ENCODE data around the gene NDUFAB1.

The NDUFAB1 gene

DNA sequence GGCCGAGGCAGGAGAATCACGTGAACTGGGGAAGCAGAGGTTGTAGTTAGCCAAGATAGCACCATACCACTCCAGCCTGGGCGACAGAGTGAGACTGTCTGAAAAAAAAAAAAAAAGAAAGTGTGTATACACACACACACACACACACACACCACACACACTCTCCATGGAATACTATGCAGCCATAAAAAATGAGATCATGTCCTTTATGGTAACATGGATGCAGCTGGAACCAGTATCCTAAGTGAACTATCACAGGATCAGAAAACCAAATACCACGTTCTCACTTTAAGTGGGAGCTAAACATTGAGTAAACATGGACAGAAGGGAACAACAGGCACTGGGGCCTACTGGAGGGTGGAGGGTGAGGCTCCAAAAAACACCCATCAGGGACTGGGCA is 16.7 kb downstream of the NDUFAB1 start:
- no peak for ATAC-seq
- no peak for TF ChIP-seq TOX (CRISPR knock-in tag; IDR thresholded peaks at IDR 0.05; ENCODE audit: borderline replicate concordance)
- no peak for TF ChIP-seq ZNF70 (CRISPR knock-in tag; IDR thresholded peaks at IDR 0.05)
- TF ChIP-seq ZC3H10 (CRISPR knock-in tag; IDR thresholded peaks at IDR 0.05): no peak
- TF ChIP-seq, protein P1, sequence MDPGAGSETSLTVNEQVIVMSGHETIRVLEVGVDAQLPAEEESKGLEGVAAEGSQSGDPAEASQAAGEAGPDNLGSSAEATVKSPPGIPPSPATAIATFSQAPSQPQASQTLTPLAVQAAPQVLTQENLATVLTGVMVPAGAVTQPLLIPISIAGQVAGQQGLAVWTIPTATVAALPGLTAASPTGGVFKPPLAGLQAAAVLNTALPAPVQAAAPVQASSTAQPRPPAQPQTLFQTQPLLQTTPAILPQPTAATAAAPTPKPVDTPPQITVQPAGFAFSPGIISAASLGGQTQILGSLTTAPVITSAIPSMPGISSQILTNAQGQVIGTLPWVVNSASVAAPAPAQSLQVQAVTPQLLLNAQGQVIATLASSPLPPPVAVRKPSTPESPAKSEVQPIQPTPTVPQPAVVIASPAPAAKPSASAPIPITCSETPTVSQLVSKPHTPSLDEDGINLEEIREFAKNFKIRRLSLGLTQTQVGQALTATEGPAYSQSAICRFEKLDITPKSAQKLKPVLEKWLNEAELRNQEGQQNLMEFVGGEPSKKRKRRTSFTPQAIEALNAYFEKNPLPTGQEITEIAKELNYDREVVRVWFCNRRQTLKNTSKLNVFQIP (CRISPR knock-in tag; IDR thresholded peaks at IDR 0.05; ENCODE audit: borderline replicate concordance, low read depth): no peak
- no peak for TF ChIP-seq CSDC2 (CRISPR knock-in tag; IDR thresholded peaks at IDR 0.05)
- TF ChIP-seq TCF4 (CRISPR knock-in tag; IDR thresholded peaks at IDR 0.05; ENCODE audit: borderline replicate concordance): no peak
- TF ChIP-seq, protein P2, sequence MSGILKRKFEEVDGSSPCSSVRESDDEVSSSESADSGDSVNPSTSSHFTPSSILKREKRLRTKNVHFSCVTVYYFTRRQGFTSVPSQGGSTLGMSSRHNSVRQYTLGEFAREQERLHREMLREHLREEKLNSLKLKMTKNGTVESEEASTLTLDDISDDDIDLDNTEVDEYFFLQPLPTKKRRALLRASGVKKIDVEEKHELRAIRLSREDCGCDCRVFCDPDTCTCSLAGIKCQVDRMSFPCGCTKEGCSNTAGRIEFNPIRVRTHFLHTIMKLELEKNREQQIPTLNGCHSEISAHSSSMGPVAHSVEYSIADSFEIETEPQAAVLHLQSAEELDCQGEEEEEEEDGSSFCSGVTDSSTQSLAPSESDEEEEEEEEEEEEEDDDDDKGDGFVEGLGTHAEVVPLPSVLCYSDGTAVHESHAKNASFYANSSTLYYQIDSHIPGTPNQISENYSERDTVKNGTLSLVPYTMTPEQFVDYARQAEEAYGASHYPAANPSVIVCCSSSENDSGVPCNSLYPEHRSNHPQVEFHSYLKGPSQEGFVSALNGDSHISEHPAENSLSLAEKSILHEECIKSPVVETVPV (CRISPR knock-in tag; IDR thresholded peaks at IDR 0.05): no peak

DNA sequence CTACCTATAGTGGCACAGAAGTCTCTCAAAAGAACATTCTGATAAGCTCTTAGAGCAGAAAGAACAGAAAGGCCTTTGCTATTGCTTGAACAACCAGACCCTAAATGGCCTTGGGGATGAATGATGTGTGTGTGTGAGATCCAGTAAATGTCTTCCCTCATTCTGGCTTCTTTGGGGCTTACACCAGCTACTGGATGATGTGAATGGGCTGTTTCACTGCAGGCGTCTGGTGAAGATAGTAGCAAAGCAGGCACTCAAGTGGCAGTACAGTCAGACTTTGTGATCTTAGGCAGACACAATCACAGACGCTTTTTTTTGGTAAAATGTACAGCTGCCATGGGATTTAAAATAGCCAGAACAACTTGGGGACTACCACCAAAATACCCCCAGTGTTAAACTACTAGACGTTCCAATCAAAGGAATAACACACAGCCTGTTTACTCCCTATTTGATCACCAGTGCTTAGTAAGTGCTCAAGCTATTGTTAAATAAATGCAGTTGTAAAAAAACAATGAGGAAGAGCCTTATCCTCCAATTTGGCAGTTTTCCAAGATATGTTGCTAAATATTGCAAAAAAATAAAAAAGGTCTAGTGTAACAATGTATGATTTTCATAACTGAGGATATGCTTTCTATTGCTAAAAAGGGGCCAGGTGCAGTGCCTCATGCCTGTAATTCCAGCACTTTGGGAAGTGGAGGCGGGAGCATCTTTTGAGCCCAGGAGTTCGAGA is 17.9 kb downstream of the NDUFAB1 start:
- ATAC-seq: no peak
- TF ChIP-seq ZFP3 (CRISPR knock-in tag; IDR thresholded peaks at IDR 0.05) (no peak), ZFP30 (CRISPR knock-in tag; IDR thresholded peaks at IDR 0.05) (no peak), ZNF70 (CRISPR knock-in tag; IDR thresholded peaks at IDR 0.05) (no peak)

DNA sequence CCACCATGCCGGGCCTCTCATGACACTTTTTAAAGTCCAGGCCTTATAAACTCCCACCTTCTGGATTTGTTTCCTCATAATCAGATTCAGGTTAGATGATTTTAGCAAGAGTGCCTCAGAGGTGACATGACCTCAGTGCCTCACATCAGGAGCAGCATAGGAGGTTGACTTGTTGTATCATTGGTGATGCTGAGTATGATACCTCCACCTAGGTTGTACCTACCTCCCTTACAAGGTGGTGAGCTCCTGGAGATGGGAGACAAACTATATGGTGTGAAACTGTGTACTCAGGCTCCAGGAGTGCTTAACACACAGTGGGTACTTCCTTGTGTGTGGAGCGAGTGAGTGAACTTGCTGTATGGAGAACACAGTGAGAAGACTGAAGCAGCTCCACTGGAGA is 18.6 kb downstream of the NDUFAB1 start:
- TF ChIP-seq CSDC2 (CRISPR knock-in tag; IDR thresholded peaks at IDR 0.05) (no peak), BACH2 (CRISPR knock-in tag; IDR thresholded peaks at IDR 0.05; ENCODE audit: borderline replicate concordance) (no peak), RARB (CRISPR knock-in tag; IDR thresholded peaks at IDR 0.05) (no peak), PPARA (CRISPR knock-in tag; IDR thresholded peaks at IDR 0.05; ENCODE audit: borderline replicate concordance) (no peak), TCF4 (CRISPR knock-in tag; IDR thresholded peaks at IDR 0.05; ENCODE audit: borderline replicate concordance) (no peak), ISL1 (CRISPR knock-in tag; IDR thresholded peaks at IDR 0.05) (no peak), ZNF565 (CRISPR knock-in tag; conservative IDR thresholded peaks at IDR 0.05; ENCODE audit: low read depth) (no peak), ZNF8 (CRISPR knock-in tag; IDR thresholded peaks at IDR 0.05) (no peak), GLIS3 (CRISPR knock-in tag; IDR thresholded peaks at IDR 0.05) (no peak), ZC3H10 (CRISPR knock-in tag; IDR thresholded peaks at IDR 0.05) (no peak), ZFP30 (CRISPR knock-in tag; IDR thresholded peaks at IDR 0.05) (no peak), ARNTL (CRISPR knock-in tag; IDR thresholded peaks at IDR 0.05; ENCODE audit: borderline replicate concordance, low read depth) (no peak), ZFP3 (CRISPR knock-in tag; IDR thresholded peaks at IDR 0.05) (no peak), TOX (CRISPR knock-in tag; IDR thresholded peaks at IDR 0.05; ENCODE audit: borderline replicate concordance) (no peak), ESRRG (CRISPR knock-in tag; IDR thresholded peaks at IDR 0.05) (no peak), OSR1 (CRISPR knock-in tag; IDR thresholded peaks at IDR 0.05) (no peak)
- TF ChIP-seq, protein P3, sequence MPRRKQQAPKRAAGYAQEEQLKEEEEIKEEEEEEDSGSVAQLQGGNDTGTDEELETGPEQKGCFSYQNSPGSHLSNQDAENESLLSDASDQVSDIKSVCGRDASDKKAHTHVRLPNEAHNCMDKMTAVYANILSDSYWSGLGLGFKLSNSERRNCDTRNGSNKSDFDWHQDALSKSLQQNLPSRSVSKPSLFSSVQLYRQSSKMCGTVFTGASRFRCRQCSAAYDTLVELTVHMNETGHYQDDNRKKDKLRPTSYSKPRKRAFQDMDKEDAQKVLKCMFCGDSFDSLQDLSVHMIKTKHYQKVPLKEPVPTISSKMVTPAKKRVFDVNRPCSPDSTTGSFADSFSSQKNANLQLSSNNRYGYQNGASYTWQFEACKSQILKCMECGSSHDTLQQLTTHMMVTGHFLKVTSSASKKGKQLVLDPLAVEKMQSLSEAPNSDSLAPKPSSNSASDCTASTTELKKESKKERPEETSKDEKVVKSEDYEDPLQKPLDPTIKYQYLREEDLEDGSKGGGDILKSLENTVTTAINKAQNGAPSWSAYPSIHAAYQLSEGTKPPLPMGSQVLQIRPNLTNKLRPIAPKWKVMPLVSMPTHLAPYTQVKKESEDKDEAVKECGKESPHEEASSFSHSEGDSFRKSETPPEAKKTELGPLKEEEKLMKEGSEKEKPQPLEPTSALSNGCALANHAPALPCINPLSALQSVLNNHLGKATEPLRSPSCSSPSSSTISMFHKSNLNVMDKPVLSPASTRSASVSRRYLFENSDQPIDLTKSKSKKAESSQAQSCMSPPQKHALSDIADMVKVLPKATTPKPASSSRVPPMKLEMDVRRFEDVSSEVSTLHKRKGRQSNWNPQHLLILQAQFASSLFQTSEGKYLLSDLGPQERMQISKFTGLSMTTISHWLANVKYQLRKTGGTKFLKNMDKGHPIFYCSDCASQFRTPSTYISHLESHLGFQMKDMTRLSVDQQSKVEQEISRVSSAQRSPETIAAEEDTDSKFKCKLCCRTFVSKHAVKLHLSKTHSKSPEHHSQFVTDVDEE (CRISPR knock-in tag; IDR thresholded peaks at IDR 0.05): no peak
- TF ChIP-seq, protein P4, sequence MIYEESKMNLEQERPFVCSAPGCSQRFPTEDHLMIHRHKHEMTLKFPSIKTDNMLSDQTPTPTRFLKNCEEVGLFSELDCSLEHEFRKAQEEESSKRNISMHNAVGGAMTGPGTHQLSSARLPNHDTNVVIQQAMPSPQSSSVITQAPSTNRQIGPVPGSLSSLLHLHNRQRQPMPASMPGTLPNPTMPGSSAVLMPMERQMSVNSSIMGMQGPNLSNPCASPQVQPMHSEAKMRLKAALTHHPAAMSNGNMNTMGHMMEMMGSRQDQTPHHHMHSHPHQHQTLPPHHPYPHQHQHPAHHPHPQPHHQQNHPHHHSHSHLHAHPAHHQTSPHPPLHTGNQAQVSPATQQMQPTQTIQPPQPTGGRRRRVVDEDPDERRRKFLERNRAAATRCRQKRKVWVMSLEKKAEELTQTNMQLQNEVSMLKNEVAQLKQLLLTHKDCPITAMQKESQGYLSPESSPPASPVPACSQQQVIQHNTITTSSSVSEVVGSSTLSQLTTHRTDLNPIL (CRISPR knock-in tag; IDR thresholded peaks at IDR 0.05; ENCODE audit: low read depth): no peak
- TF ChIP-seq, protein P5, sequence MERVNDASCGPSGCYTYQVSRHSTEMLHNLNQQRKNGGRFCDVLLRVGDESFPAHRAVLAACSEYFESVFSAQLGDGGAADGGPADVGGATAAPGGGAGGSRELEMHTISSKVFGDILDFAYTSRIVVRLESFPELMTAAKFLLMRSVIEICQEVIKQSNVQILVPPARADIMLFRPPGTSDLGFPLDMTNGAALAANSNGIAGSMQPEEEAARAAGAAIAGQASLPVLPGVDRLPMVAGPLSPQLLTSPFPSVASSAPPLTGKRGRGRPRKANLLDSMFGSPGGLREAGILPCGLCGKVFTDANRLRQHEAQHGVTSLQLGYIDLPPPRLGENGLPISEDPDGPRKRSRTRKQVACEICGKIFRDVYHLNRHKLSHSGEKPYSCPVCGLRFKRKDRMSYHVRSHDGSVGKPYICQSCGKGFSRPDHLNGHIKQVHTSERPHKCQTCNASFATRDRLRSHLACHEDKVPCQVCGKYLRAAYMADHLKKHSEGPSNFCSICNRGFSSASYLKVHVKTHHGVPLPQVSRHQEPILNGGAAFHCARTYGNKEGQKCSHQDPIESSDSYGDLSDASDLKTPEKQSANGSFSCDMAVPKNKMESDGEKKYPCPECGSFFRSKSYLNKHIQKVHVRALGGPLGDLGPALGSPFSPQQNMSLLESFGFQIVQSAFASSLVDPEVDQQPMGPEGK (CRISPR knock-in tag; IDR thresholded peaks at IDR 0.05; ENCODE audit: borderline replicate concordance): no peak
- TF ChIP-seq, protein P1 (CRISPR knock-in tag; IDR thresholded peaks at IDR 0.05; ENCODE audit: borderline replicate concordance, low read depth): no peak
- ATAC-seq: no peak; the same call in 2 of the 3 replicates
